Right kidney (tissue), 1 donor: ENCODE results near the gene CHST6.
"Not testable (repeated sequence)": the region's sequence is repeated elsewhere in the genome, so short reads cannot be mapped to it uniquely, and the experiment has no call there.

Source experiments
- DNase-seq: peaks from one replicate; pipeline ENCODE4 v3.0.0-alpha.2; 2016

Gene CHST6

GRCh38 chr16:75502916-75503605 is 7.8 kb upstream of the CHST6 start:
- no peak for DNase-seq

DNA sequence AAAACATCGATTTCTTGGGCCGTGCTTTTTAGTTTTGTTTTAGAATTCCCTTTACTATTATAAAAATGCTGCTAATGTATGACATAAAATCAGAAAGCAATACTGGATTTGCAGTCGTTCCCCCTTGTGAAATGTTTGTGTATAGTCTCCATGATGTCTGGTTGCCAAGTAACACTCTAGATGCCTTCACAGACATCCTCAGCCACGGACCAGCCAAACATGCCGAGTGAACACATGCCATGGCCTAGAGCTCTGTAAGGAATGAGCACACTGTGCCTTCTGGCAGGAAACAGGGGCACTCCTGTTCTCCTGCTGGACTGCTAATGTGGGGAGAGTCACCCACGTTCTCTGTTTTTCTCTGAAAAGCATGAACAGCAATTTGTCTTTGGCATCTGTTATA is 6.6 kb upstream of the CHST6 start:
- not testable (repeated sequence) for DNase-seq

DNA sequence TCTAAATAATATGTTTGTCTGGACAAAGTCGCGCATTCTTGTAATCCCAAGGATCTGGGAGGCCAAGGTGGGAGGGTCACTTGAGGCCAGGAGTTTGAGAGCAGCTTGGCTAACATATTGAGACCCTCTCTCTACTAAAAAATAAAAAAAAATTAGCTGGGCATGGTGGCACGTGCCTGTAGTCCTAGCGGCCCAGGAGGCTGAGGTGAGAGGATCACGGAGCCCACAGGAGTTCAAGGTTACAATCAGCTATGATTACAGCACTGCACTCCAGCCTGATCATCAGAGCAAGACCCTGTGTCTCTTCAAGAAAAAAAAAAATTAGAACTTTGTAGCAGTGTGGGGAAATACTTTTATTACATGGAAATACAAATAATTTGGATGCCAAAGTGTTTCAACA is 6.1 kb upstream of the CHST6 start:
- no peak for DNase-seq

DNA sequence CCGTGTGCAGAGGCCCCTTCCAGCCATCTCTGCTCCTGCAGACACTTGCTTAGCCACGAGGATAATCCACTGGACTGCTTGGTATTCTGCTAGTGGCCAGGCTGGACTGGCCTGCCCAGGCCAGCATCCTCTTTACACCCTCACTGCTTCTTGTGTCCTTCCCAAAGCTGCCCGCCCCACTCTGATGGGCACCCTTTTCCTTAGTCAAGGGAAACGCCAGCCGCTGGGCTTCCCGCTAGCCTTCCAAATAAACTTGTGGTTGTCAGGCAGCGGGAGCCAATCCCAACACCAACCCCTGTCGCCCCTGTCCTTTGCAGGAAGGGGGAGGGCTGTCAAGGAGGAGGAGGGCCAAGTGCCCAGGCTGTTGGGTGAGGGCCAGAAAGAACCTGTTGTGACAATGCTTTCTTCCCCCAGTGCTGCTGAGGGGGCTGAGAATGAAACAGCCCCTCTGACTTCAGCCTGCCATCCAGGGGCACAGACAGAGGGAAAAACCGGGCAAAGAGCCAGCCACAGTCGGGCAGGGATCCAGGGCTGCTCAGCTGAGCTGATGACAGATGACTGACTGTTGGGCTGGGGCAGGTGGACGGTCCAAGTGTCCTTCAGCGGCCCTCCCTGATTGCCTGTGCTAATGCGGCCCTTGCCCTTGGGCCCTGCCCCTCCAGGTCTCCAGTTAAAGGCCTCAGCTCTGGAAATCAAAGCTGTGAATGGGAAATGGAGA is 3.5 kb upstream of the CHST6 start:
- DNase-seq: not testable (repeated sequence)

- DNase-seq: no peak
These were observed 2.3 kb upstream of the CHST6 start for GRCh38 chr16:75497558-75497957.

DNA sequence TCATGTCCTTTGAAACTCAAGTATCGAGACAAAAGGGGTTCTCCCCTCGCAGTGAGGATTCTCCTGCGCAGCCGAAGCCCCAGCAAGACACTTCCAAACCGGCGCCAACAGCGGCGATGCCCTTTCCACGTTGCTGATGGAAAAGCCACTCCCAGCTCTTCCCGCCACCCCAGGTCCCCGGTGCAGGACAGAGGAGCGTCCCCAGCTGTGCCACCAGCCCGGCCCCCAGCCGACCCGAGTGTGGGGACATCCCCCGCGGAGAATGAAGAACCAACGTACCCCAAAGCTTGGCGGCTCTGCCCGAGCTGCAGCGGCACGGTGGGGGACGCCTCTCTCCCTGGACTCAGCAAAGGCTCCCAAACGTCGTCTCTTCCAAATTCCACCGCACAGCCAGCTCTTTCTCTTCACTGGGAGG is 573 bp downstream of the CHST6 start:
- no peak for DNase-seq

DNA sequence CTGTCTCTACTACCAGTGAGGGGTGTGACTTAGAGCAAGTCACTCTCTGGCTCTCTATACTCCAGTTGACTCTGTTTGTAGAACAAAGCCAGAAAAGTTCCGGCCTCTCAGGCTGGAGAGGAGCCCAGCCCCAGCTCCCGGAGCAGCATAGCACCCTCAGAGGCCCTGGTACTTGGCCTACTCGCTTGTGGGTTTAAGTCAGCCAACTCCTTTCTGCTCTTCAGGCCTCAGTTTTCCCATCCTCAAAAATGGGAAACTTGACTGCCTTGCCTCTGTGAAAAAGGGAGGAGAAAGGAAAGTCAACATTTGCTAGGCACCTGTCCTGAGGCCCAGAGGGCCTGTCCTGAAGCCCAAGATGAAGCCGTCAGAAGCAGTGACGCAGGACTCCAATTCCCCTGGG is 1.1 kb downstream of the CHST6 start:
- no peak for DNase-seq

- no peak for DNase-seq
These were observed 3.4 kb downstream of the CHST6 start for GRCh38 chr16:75491876-75492275.

GRCh38 chr16:75488322-75488721 is 6.9 kb downstream of the CHST6 start:
- DNase-seq: no peak

DNA sequence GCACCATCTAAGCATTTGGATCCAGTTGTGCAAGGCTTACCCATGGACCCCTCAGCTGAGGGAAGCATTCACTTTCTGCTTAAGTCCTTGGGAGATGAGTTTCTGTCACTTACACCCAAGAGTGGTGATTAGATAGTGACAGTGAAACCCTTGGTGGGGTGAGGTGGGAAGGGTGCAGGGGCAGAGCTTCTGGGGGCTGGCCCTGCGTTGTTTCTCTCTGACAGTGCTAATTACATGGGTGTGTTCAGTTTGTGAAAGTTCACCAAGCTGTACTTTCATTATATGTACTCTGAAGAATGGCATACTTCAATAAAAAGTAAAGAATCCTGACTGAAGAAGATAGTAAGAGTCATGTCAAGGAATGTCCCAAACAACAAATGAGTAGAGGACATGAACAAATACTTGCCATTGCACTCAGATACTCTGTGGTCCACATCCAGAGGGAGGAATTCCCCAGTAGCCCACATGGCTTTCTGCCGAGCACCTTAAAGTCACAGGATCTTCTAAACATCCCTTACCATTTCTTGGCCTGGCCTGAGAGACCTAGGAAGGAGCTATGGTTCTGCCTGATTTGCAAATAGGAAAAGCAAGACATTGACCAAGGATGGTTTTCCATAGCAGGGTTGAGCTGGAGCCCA is 8.4 kb downstream of the CHST6 start:
- DNase-seq: no peak

DNA sequence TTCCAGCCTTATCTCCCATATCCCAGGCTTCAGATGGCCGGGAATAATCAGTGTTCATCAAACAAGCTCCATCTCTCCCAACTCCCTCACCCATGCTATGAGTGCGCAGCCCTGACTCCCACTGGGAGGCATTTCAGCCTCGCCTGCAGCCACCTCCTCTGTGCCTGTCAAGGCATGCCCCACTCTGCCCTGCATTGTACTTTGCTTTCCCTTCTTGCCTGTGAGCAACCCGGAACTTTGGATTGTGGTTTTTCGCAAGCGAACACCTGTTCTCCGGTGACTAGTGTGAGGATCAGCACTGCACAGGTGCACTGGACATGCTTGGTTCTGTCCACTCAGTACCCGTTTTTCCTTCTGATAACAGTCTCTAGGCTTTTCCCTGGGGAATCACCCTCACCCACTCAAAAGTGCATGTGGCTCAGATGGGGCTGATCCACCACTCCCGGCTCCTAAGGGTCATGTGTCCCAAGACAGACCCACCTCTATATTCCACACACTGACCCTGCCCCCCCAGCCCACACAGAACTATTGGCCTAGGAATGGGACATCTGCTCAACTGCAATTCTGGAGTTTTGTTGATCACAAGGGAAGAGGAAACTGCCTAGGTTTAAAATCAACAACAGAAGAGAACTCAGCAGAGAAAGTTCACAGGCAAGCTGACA is 9.1 kb downstream of the CHST6 start:
- DNase-seq: no peak

DNA sequence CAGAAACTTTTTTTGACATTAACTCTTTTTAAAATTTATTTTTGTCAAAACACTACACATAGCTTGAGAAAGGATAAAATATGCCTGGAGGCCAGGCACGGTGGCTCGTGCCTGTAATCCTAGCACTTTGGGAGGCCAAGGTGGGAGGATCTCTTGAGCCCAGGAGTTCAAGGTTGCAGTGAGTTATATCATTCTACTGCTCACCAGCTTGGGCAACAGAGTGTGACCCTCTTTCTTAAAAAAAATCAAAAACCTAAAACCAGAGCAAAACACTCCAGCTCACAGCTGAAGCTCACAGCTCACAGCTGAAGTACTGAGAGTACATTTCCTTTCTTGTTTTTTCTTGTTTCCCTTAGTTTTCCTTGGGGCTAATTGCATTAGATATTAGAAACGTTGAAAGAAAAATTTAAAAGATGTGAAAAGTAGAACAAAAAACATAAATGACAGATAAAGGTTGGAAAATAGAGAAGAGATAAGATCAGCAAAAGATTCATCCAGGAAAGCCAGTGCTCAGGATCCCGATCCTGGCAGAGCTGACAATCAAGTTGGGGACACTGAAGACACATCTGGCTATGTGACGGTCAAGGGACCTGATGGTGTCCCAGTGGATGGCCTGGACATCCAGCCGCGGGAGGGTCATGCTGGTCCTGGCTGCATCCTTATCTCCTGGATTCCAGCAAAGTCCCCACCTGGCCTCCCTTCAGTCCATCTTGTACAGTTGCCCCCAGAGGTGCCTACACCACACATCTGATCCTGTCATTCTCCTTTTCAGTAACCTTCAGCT is 9.8 kb downstream of the CHST6 start:
- no peak for DNase-seq

DNA sequence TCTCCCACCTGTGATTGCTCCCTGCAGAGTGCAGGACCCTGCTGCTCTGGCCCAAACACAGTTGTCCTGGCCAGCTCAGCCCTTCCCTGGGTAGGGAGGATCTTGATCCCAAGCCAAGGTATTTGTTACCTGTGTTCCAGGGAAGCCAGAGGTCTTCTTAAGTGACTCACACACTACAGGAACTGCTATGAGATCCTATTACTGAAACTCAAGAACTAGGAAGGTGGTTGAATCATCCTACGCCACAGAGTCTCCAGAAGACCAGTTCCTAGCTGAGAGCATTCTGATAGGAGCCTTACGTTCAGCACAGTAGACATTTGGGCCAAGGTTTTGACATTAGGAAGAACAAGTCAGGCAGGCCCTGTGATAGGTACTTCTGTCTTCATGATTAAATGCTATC is 12.0 kb downstream of the CHST6 start:
- DNase-seq: no peak

- no peak for DNase-seq
These were observed 12.6 kb downstream of the CHST6 start for GRCh38 chr16:75482434-75483205.

- no peak for DNase-seq
These were observed 13.8 kb downstream of the CHST6 start for GRCh38 chr16:75481475-75481874.

DNA sequence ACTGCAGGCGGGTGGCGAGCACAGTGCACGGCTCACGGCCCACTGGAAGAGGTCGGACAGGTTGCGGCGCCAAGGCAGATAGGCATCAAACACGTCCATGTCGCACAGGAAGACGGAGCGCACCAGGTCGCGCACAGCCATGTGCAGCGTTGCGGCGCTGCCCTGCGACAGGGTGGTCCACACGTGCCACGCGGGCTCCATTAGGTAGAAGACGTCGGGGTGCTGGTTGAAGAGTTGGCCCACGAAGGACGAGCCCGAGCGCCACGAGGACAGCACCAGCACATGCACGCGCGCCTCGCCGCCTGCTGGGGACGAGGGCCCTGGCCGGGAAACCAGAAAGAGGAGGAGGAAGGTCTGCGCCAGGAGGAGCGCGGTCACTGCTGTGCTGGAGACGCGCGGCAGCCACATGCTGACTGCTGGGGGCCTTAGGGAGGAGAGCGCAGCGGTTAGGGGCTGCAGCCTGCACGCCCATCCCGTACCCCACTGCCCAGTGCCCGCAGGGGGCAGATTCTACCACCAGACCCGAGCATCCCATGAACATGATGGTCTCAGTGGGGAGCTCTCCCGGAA is 15.7 kb downstream of the CHST6 start:
- DNase-seq: no peak

DNA sequence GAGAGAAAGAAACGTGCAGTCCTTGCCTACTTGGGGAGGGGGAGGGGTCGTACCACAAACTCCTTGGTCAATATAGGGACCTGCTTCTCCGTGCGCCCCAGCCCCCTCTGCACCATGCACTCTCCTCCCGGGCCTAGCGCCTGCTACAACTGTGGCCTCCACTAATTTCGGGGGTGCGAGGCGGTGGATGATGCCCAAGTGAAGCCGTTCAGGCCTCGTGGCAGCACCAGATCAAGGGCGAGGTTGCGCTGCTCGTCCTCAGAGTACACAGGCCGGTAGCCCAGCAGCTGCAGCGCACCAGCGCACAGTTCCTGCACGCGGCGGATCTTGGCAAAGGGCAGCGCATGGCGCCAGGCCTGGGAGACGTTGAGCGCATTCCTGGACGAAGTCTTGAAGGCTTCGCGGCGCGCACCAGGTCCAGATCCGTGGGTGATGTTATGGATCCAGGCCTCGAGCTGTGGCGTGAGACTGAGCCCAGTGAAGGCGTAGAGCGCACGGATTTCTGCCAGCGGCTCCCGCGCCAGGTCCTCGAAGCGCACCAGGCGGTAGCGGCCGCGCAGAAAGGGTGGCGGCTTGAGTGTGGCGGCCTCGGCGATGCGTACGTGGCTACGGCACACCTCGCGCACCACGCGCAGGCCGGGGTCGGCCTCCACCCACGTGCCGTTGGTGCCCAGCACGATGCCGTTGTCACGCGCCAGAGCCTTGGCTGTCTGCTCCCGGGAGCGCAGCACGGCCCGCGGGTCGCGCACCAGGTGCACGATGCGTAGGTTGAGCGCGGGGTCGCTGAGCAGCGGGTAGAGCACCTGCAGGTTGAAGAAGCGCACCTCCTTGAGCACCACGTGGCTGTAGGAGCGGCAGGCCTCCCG is 16.5 kb downstream of the CHST6 start:
- no peak for DNase-seq

DNA sequence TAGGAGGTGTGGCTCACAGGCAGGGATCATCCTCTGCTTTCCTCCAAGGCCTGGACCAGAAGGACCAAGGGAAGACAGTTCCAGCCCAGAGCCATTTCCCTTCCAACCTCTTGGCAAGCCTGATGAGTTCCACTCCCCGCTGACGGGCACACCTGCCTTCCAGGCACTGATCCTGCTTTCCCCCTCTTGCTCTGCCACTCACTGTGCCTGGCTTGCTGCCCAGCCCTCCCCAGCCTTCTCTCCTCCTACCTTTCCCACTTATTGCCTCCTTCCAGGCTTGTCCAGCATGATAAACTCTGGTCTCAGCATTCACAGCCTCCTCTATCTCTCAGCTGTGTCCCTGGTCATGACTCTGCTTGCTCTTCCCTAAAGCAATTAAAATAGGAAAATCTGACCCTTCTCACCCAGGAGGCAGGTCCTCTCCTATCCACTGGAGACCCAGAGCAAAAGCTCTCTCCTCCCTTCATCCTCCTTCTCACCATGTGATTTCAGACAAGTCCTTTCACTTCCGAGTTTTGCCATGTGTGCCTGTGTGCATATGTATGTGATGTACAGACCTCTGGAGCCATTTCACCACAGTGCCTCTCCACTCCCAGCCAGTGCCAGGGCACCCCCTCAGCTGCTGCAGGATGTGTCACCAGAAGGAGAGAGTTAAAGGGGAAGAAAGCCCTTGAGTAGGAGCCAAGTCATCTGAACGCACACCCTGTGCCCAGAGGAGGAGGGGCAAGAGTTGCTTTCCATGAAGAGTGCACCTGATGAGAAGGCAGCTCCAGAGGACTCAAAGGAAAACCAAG is 17.4 kb downstream of the CHST6 start:
- no peak for DNase-seq

DNA sequence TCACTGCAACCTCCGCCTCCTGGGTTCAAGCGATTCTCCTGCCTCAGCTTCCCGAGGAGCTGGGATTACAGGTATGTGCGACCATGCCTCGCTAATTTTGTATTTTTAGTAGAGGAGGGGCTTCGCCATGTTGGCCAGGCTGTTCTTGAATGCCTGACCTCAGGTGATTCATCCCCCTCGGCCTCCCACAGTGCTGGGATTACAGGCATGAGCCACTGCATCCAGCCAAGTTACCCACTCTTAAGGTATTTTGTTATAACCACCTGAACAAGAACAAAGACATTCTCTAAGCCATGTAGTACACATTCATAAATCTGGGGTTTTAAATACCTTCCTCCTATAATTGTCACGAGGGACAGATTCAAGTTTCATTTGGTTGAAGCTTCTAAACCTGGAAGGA is 18.4 kb downstream of the CHST6 start:
- no peak for DNase-seq
